ENCODE measurements around the gene PCP4.

- TF ChIP-seq, protein P1, sequence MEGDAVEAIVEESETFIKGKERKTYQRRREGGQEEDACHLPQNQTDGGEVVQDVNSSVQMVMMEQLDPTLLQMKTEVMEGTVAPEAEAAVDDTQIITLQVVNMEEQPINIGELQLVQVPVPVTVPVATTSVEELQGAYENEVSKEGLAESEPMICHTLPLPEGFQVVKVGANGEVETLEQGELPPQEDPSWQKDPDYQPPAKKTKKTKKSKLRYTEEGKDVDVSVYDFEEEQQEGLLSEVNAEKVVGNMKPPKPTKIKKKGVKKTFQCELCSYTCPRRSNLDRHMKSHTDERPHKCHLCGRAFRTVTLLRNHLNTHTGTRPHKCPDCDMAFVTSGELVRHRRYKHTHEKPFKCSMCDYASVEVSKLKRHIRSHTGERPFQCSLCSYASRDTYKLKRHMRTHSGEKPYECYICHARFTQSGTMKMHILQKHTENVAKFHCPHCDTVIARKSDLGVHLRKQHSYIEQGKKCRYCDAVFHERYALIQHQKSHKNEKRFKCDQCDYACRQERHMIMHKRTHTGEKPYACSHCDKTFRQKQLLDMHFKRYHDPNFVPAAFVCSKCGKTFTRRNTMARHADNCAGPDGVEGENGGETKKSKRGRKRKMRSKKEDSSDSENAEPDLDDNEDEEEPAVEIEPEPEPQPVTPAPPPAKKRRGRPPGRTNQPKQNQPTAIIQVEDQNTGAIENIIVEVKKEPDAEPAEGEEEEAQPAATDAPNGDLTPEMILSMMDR (IDR thresholded peaks at IDR 0.05) = no peak
- TF ChIP-seq EZH2 (IDR thresholded peaks at IDR 0.05) = no peak
Measured at GRCh38 chr21:39818557-39818956, 48.7 kb upstream of the PCP4 start.
